DMS53 (cell line): Measurements from ENCODE around the gene KAZN.

Experiments
- DNase-seq: peaks from one replicate; lab custom pipeline; 2025; lab: John Stamatoyannopoulos, UW

KAZN gene

DNA sequence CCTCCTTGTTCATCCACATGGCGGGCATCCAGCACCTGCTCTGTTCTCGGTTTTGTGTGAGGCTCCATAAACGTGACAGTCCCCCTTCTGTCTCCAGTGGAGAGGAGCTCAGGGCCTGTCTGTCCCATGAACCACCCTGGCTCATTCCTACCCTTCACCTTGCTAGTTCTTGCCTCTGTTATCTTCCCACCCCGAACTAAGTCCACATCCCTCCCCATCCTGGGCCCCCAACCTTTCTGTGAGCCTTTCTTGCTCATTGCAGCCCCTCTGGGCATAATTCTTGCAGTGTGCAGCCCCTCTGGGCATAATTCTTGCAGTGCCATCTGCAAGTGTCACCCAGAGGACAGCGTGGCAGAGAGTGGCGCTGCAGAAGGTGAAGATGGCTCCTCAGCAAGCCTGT, 338.3 kb downstream of the KAZN start:
- DNase-seq = no peak

DNA sequence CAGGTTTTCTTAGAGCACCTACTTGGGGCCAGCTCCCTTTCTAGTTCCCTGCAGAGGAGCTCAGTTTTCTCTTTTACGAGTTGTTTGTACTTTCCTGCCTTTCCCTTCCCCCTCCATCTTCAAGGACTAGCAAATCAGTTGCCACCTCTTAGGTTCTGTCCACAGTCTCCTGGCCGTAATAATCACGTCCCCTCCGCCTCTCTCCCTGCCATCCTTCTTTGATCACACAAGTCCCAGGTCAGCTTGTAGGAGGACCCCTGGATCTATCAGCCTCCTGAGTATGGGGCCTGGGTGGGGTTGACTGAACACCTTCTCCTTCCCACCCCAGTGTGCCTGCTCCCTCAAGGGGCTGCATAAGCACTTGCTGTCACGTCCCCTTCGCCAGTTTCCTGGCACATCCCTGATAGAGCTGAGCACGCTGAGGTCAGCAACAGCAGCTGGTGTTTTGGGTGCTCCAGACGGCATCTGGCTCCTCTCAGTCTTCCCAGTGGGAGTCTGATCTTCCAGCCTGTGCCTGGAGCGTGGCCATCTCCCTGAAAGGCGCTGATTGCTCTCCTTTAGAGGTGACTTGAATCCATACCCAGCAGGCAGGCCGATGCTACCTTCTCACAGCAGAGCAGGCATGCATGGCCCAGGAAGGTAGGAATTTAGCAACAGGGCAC, 338.9 kb downstream of the KAZN start:
- no peak for DNase-seq

DNA sequence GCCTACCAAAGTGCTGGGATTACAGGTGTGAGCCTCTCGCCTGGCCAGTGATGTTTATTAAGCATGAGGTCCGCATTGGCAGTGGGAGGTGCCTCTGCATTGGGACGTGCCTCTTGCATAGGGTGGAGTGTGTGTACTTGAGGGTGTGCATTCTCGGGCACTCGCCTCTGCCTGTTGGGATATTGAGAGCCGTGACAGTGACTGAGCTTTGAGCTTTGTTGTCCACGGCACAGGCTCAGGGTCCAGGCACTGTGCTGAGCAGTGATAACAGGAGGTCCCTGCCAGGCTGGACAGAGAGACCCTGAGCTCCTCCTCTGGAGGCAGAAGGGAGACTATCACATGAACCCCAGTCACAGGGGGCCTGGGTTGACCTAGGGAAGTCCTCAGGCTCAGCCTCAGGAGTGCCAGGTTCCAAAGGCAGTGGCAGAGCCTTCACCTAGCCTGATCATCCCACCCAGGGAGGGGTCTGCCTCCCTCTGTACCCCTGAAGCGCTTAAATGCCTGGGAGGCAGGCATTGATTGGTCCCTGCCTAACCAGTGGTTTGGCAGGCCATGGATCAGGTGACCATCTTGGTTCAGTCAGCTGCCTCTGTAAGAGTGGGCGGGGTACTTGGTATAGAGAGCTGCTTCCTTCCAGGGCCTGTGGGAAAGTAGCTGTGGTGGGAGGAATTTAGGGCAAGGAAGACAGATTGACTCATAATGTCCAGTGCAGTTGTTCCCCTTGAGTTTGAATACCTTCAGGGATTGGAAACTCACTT, 341.2 kb downstream of the KAZN start:
- DNase-seq = no peak

DNA sequence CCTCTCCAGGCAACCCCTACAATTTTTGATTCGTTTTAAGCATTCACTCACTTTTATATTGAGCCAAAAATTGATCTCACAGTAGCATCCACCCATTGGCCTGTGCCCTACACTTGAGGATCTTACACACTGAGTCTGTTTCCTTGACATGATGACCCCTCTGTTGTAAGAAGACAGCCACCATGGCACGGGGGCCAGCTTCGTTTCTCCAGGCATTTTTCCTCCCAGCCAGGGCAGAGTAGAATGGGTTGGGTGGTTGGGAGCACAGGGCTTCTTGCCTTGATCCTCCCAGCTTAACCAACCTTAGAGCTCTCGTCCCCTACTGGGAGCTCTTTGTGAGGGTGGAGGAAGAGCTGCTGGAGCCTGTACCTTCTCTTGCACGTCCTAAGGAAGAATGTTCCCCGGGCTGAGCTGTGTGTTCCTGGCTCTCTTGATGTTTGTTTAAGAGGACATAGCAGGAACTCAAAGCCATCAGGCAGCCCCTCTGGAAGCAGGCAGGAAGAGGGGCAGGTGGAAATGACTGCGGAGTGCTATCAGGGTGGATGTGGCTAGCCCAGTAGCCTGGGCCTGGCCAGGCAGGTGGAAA, 341.9 kb downstream of the KAZN start:
- no peak for DNase-seq

DNA sequence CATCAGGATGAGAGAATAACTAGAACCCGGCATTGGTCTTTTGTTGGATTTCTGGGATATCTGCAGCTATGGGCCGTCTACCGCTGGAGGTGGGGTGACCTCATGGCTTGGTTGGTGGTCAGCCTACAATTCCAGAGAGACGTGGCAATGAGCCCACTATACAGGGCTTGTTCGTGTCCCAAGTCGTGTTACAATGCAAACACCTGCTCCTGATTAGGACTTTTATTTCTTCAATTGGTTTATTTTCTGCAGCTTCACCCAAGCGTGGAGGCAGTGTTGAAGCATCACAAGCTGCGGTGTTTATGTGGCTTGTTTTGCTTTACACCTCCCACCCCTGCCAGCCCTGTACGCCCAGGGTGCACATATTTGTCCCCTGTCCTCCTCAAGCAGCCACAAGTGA, 343.4 kb downstream of the KAZN start:
- DNase-seq = no peak

DNA sequence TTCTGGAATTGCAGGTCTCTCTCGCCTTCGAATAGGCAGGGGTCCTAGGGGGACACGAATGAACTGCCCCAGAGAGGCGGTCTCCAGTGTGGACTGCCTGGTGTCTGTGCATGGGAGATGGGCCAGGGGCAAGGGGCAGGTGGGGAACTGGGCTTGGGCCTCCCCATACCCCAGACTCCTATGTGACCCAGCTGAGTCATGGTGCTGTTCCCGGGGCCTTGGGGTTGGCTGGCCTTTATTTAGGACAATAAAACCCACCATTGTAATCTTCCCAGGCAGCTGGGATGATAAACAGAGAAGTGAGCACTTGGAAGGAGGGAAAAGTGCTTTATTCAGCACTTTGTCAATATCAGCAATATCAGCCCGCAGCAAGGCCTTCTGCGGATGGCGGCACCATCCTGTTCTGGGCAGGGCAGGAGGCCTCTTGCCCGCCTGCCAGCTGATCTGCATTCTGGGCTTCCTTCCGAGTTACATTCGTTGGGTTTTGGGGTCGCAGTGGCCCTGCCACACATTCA, 346.0 kb downstream of the KAZN start:
- DNase-seq = no peak

DNA sequence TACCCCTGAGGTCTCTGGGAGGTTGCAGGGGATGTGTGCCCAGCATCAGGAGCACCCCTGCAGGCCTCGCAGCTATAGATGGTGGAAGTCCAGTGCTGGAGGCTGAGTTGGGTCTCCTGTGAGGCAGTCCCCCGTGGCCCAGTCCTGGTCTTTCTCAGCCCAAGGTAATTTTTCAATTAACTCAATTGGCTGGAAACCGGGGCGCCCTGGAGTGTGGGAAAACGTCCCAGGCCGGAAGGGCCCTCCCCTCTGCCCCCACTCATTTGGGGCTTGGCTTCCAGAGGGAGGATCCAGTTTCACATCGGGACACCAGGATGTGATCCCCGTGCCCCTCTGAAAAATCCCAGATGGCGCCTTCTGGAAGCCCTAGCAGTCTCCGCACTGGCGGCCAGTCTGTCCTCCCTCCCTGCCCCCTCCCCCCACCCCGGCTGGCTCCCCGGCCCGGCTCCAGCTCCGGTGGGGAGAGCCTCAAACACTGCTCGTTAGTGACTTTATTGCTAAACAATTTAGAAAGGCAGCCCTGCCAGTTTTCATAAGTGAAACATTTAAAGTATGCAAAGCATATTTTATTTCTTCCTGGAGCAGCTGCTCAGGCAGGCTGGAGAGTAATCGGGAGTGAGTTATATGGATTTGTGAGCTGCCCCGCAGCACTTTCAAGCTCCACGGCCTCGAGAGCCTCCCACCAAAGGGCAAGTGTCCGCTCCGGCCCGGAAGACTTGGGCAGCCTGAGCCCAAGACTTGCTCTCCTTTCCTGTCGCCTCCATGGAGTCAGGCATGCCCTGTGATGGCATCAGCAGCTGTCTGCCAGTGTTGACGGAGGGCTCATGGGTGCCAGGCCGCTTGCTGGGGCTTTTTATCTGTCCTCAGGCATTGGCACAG, 346.9 kb downstream of the KAZN start:
- DNase-seq = no peak

DNA sequence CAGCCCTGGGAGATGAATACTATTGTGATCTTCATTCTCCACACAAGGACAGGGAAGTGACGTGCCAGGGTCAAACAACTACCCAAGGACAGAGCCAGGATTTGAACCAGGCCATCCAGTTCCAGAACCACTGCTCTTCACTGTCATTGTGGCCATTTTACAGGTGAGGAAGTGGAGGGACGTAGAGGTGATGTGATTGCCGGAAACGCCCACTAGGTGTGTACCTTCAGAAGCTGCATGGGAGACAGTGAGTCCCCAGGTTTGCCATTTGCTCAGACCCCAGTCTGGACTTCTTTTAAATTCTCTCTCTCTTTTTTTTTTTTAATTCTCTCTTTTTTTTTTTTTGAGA, 347.5 kb downstream of the KAZN start:
- DNase-seq = no peak

DNA sequence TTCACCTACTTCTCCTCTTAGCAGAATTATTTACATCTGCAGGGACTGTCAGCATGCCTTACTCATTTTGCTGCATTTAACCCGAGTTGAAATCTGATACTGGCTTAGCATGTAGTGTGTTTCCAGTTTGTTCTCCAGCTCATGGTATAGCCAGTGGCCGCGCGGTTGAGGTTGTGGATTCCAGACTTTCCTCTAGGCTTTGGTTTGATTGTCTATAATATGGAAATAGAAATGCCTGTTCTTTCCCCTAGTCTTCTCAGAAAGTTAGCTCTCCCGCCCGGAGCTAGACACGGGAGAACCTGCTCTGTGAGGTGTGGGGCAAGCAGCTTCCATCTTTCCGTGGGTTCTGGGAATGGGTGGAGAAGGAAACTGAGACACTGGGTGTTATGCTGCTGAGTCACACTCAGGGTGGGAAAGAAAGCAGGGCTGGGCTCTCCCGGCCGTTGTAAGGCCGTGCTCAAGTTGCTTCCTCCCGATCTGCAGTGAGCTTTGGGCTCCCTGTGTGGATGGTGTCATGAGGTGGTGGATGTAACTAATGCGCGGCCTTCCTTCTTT, 348.3 kb downstream of the KAZN start:
- no peak for DNase-seq

DNA sequence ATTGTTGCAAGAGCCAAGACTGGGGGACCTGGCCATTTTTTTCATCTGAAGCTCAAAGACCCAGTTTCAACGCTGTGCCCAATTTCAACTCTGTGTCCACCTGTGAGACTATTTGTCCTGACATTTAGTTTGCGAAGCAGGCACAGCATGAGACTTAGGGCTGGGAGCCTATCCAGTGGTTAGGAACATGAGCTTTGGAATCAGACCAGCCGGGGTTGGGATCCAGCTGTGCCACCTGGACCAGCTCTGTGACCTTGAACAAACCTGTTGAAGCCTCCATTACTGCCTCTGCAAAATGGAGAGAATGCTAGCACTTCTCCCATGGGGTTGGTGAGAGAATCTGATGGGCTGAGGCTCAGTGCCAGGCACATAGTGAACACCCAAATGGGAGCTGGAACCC, 348.9 kb downstream of the KAZN start:
- no peak for DNase-seq

DNA sequence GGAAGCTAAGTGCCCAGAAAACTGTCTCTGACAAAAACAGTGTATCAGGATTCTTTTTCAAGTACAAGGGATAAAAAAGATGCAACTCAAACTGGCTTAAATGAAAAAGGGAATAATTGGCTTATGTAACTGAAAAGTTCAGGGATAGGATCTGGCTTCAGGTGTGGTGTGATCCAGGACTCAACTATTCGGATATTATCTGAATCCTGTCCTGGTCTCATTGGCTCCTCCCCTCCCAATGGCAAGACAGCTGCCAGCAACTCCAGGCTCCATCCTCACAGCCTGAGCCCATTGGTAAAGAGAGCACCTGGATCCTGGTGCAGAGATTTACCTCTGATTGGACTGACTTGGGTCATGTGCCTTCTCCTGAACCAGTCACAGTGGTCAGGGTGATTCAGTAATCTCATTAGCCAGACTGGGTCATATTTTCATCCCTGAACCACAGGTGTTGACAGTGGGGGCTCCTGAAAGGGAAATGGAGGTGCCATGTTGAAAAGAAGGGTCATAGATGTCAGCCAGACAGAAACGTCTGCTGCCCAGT, 349.7 kb downstream of the KAZN start:
- no peak for DNase-seq

DNA sequence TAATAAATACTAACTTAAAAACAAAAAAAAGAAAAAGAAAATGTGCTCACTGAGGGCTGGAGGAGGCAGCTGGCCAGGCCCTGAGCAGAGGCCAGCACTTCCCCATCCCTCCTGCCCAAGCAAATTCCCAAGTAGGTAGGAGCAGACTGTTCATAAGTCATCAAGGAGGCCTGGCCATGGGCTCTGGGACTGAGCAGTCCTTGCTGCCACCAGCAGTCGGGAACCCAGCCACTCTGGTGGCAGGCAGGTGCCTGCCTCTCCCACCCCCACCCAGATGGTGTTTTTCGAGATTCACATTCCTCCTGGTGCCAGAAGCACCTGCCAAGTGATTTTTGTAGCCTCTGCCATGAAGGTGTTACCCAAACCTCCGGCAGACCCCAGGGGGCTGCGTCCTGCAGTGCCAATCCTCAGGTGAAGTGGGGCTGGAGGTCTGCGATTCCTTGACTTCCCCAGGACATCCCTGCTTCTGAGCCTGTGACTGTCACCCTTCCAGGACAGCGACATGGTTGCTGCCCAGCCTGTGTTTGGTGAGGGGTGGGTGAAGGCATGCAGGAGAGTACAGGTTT, 350.9 kb downstream of the KAZN start:
- no peak for DNase-seq

DNA sequence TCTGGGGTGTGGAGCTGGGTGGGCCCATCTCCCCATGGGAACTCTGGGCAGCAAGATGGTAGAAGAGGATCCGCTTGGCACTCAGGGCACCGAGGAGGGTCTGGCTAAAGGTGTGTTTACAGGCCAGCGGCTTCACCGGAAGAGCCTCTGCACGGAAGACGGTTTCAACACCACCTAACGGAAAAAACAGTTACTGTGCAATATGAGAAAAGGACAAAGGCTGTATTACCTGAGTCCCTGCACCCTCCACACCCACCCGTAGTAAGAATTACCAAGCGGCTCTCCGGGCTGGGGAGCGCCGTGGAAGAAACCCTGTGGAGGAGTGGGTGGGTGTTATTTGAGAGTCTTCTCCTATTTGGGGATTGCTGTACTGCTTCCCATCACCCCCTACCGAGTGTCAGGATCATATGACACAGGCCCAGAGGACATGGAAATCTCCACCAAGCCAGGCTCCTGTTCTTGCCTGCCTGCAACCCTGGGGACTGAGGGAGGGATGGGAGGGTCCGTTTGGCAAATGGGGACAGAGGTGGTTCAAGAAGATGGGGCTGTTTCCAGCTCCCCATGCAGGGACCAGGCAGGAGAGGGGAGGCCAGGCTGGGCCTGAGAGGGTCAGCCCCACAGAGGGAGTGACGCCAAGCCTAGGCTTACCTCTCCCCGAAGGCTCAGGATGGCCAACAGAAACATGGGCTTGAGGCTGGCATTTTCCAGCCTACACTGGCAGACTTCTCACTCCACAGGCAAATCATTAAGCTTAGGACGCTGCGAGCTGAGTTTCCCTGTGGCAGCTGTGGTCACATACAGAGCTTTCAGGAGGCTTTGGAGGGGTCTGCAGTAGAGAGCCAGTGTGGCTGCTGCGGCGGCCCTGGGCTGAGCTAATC, 351.6 kb downstream of the KAZN start:
- DNase-seq = no peak

DNA sequence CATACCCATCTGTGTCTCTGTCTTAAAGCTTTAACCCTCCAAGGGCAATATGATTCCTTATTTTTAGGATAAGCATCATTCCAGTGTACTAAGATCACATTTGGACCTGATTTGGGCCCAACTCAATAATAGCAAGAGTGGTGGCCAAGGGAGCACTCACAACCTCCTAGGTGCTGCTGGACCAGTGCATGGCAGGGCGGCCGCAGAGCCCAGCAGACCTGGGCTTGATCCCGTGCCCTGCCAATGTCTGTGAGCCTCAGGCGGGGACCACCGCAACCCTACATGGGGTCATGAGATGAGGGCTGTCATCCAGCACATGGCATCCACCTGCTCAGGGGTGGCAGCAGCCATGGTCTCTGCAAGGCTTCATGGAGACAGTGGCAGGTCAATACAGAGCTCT, 353.3 kb downstream of the KAZN start:
- no peak for DNase-seq

DNA sequence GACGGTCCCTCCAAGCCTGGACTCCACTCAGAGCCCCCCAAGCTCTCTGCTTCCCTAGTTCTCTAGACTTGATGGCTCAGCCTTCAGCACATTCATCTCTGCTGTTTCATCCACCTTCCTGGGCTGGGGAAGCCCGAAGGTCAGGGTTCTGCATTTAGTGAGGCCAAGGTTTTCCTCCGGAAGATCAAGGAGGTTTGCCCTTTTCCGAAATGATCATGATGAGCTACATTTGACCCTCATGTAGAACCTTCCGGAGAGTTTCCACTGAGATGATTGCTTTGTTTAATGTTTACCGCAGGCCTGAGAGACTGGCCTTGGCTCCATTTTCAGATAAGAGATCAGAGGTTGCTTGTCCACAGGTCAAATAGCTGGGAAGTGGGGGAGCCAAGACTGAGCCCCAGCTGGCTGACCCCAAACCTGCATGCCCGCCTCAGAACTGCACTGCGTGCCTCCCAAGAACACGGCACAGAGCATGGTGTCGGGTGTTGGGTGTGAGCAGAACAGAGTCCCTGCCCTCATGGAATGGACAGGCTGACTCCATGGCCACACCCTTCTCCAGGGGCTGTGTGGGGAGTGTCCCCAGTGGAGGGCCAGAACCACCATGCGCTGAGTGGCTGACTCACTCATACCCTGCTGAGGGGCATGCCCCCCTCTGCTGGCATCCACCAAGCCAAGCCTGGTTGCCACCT, 354.3 kb downstream of the KAZN start:
- DNase-seq = no peak

DNA sequence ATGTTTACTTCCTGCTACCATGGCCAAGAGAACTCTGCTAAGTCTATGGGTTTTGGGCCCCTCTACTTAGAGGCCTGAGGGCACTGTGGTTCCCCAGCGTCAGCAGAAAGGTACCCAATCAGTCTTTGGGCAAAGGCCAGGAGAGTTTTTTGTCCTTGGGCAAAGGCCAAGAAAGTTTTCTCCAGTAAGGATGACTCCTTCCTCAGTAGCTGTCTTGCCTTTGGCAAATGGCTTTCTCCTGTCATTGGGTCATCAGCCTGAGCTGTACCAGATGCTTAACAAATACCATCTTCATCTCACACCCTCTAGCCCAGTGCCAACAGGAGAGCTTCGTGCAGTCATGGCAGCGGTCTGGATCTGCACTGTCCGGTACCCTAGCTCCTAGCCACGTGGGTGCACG, 355.7 kb downstream of the KAZN start:
- DNase-seq = no peak

DNA sequence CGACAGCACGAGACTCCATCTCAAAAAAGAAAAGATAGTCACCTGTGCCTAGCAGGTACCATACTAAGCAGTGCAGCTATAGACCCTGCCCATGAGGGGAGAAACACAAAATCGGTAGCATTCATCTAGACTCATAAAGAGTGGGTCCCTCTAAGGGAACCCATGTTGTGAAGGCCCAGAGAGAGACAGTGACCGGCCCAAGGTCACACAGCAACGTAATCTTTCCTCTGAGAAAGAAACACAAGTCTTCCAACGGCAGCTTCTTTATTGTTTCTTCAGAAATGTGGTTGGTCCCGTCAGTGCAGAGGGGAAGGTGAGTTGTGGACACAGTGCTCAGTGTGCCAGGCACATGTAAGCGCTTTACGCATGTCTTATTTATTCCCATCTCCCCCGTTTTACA, 356.4 kb downstream of the KAZN start:
- DNase-seq = no peak

DNA sequence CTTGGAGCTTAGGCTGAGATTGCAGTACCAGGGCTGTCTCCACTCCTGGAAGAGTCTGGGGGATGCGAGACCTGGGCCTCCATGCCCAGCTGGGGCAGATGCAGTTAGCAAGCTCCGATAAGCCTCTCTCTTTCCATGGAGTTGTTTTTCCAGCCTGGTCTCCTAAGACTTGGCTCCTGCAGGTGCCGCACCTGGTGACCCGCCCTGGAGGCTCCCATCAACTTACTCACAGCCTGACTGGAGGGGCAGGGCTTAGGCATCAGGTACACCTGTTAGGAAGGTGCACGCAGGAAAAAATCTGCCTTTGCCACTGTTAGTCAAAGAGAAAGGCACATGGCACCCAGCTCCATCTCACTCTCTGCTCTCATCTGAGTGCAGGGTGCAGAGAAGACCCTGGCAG, 356.9 kb downstream of the KAZN start:
- no peak for DNase-seq

DNA sequence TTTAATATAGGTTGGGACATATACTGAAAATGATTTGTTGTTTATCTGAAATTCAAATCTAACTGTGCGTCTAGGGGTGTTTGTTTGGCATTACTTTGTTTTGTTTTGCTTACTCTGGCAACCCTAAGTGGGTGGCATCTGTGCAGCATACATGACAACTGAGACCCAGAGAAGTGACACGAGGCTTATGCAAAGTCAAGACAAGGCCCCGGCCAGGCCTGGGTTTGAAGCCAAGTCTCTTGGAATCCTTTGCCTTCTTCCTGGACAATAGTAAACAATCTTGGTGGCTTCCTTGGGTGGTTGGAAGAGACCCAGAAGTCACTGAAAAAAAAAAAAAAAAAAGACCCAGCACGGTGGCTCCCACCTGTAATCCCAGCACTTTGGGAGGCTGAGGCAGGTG, 357.5 kb downstream of the KAZN start:
- DNase-seq = no peak
